H1 (cell line): ENCODE measurements around the gene CDH15. TPM values are rescaled to one million over a fixed set of nuclear protein-coding genes. Genes with fewer than 3 reads are reported as not detected.

ENCODE experiments used
- CTCF ChIA-PET: fragments of 300-600 bp; sonication (Branson Sonifier 250); formaldehyde crosslinking; loops from one replicate; lab custom pipeline; 2021; ENCODE audit not compliant: partially characterized antibody; lab: Charles Lee
- POLR2A ChIA-PET: fragments of 300-600 bp; sonication (Branson Sonifier 250); formaldehyde crosslinking; loops from one replicate; lab custom pipeline; 2021; ENCODE audit warnings: inconsistent platforms; ENCODE audit not compliant: partially characterized antibody; lab: Charles Lee
- DNase-seq, 2 experiments: peaks; one replicate each; pipeline versions ENCODE4 v3.0.0 to v3.0.0-alpha.2; 2010 to 2022; ENCODE audit warnings: low spot score in 2 of 2, low read depth in 1 of 2, mixed read lengths in 1 of 2
- FAIRE-seq: peaks from 2 replicates; lab custom pipeline; 2011; peaks lifted over from hg19 to GRCh38; lab: Jason Lieb, UNC
- H2AFZ ChIP-seq: 2 replicates; pipeline ENCODE4 v1.8.1; 2012; ENCODE audit warnings: low read length, inconsistent platforms
- H2AK5ac ChIP-seq: 2 replicates; pipeline ENCODE4 v1.6.1; 2013; ENCODE audit warnings: low read depth, low read length
- H2BK120ac ChIP-seq: replicated peaks from 2 replicates; pipeline ENCODE3; 2013; ENCODE audit warnings: low read depth, low read length, inconsistent platforms
- H2BK12ac ChIP-seq: 2 replicates; pipeline ENCODE4 v1.6.1; 2013; ENCODE audit warnings: low read depth, low read length
- H2BK15ac ChIP-seq: 2 replicates; pipeline ENCODE4 v1.6.1; 2013; ENCODE audit warnings: low read length
- H2BK20ac ChIP-seq: 2 replicates; pipeline ENCODE4 v1.6.1; 2013; ENCODE audit warnings: low read length
- H2BK5ac ChIP-seq: 2 replicates; pipeline ENCODE4 v1.6.1; 2013; ENCODE audit warnings: low read depth, low read length
- H3K14ac ChIP-seq: 2 replicates; pipeline ENCODE4 v1.6.1; 2013; ENCODE audit warnings: inconsistent platforms; ENCODE audit not compliant: insufficient read length
- H3K18ac ChIP-seq: 2 replicates; pipeline ENCODE4 v1.6.1; 2013; ENCODE audit warnings: low read length; ENCODE audit errors: extremely low read depth
- H3K23ac ChIP-seq: 2 replicates; pipeline ENCODE4 v1.6.1; 2013; ENCODE audit warnings: inconsistent platforms; ENCODE audit not compliant: insufficient read length
- H3K23me2 ChIP-seq: 2 replicates; pipeline ENCODE4 v1.6.1; 2013; ENCODE audit warnings: low read depth, low read length
- H3K27ac ChIP-seq: 2 replicates; pipeline ENCODE4 v1.6.1; 2011; ENCODE audit warnings: low read depth, low read length, inconsistent platforms
- H3K27me3 ChIP-seq, 4 experiments: replicated peaks in 1 of 4; 1 replicate in 1 of 4; 2 replicates in 3 of 4; pipeline versions ENCODE4 v1.6.1 to v1.8.1; 2011 to 2013; ENCODE audit warnings: low read length in 3 of 4, mild to moderate bottlenecking in 3 of 4, inconsistent platforms in 2 of 4, mixed read lengths in 2 of 4, moderate library complexity in 1 of 4; ENCODE audit not compliant: control insufficient read depth in 3 of 4, insufficient read depth in 3 of 4; ENCODE audit errors: extremely low read depth in 1 of 4
- H3K36me3 ChIP-seq, 4 experiments: 2 replicates each; pipeline versions ENCODE4 v1.6.1 to v1.8.1; 2011 to 2013; ENCODE audit warnings: mild to moderate bottlenecking in 4 of 4, low read length in 3 of 4, moderate library complexity in 2 of 4, control low read depth in 1 of 4, inconsistent platforms in 1 of 4; ENCODE audit not compliant: insufficient read depth in 4 of 4, control insufficient read depth in 2 of 4
- H3K4ac ChIP-seq: replicated peaks from 2 replicates; pipeline ENCODE3; 2013; ENCODE audit warnings: low read length, low read depth, mixed read lengths, inconsistent platforms; ENCODE audit not compliant: insufficient read length
- H3K4me1 ChIP-seq, 4 experiments: replicated peaks in 1 of 4; 1 replicate in 1 of 4; 2 replicates in 3 of 4; pipeline versions ENCODE4 v1.6.1 to v1.8.1; 2011 to 2013; ENCODE audit warnings: low read length in 3 of 4, inconsistent platforms in 2 of 4, mixed read lengths in 1 of 4; ENCODE audit not compliant: insufficient read depth in 4 of 4, control insufficient read depth in 3 of 4
- H3K4me2 ChIP-seq, 2 experiments: 2 replicates each; pipeline versions ENCODE4 v1.6.1 to v1.8.1; 2011 to 2013; ENCODE audit warnings: low read depth in 2 of 2, low read length in 2 of 2, control low read depth in 1 of 2, inconsistent platforms in 1 of 2, mild to moderate bottlenecking in 1 of 2; ENCODE audit not compliant: insufficient read depth in 1 of 2
- H3K4me3 ChIP-seq, 4 experiments: fragments of 200-600, 300-600 bp in 1 of 4; sonication (generic), shearing (Covaris generic), sonication (Bioruptor Twin) in 1 of 4; 2 replicates each; pipeline versions ENCODE4 v1.5.1 to v1.8.1; 2011 to 2016; ENCODE audit warnings: low read length in 4 of 4, low read depth in 3 of 4, control low read depth in 2 of 4, inconsistent platforms in 2 of 4, mild to moderate bottlenecking in 2 of 4, mixed read lengths in 1 of 4, moderate library complexity in 1 of 4; ENCODE audit not compliant: insufficient read depth in 2 of 4; ENCODE audit errors: extremely low read depth in 1 of 4
- H3K56ac ChIP-seq: replicated peaks from 2 replicates; pipeline ENCODE3; 2013; ENCODE audit warnings: low read depth, mild to moderate bottlenecking, mixed read lengths, low read length, inconsistent platforms; ENCODE audit not compliant: insufficient read length
- H3K79me1 ChIP-seq: 2 replicates; pipeline ENCODE4 v1.6.1; 2013; ENCODE audit warnings: low read depth, low read length, control low read depth
- H3K79me2 ChIP-seq, 2 experiments: 2 replicates each; pipeline versions ENCODE4 v1.6.1 to v1.8.1; 2012 to 2013; ENCODE audit warnings: low read length in 2 of 2, mild to moderate bottlenecking in 2 of 2, inconsistent platforms in 1 of 2; ENCODE audit not compliant: insufficient read depth in 2 of 2, control insufficient read depth in 1 of 2
- H3K9ac ChIP-seq, 4 experiments: replicated peaks in 1 of 4; 1 replicate in 1 of 4; 2 replicates in 3 of 4; pipeline versions ENCODE4 v1.6.1 to v1.8.1; 2011 to 2013; ENCODE audit warnings: low read depth in 3 of 4, low read length in 3 of 4, control low read depth in 2 of 4, mild to moderate bottlenecking in 2 of 4, moderate library complexity in 2 of 4, inconsistent platforms in 1 of 4; ENCODE audit errors: extremely low read depth in 1 of 4
- H3K9me3 ChIP-seq, 2 experiments: 2 replicates each; pipeline versions ENCODE4 v1.6.1 to v1.8.1; 2012 to 2013; ENCODE audit warnings: mild to moderate bottlenecking in 2 of 2, moderate library complexity in 2 of 2, control low read depth in 1 of 2, inconsistent platforms in 1 of 2, low read depth in 1 of 2, low read length in 1 of 2, mixed read lengths in 1 of 2; ENCODE audit not compliant: insufficient read depth in 2 of 2
- H4K20me1 ChIP-seq, 2 experiments: replicated peaks in 1 of 2; 2 replicates each; pipeline versions ENCODE3 to v1.8.1; 2011 to 2013; ENCODE audit warnings: inconsistent platforms in 2 of 2, low read length in 2 of 2, mild to moderate bottlenecking in 1 of 2; ENCODE audit not compliant: insufficient read depth in 2 of 2, control insufficient read depth in 1 of 2
- H4K5ac ChIP-seq: 2 replicates; pipeline ENCODE4 v1.6.1; 2013; ENCODE audit warnings: low read length, low read depth, mixed read lengths, inconsistent platforms; ENCODE audit not compliant: insufficient read length
- H4K8ac ChIP-seq: 2 replicates; pipeline ENCODE4 v1.8.0; 2013; ENCODE audit warnings: mild to moderate bottlenecking, moderate library complexity, low read length, inconsistent platforms; ENCODE audit not compliant: insufficient read depth; ENCODE audit errors: extremely low read depth
- H4K91ac ChIP-seq: replicated peaks from 2 replicates; pipeline ENCODE3; 2013; ENCODE audit warnings: low read length, mixed read lengths, inconsistent platforms; ENCODE audit not compliant: insufficient read length
- E2F6 ChIP-seq: IDR thresholded peaks from 2 replicates; pipeline ENCODE4 v1.6.1; 2012; ENCODE audit warnings: inconsistent platforms
- GTF2F1 ChIP-seq: IDR thresholded peaks from 2 replicates; pipeline ENCODE4 v1.6.1; 2012; ENCODE audit warnings: low read depth, low read length, improper control_type of control experiment, borderline replicate concordance
- JUND ChIP-seq: IDR thresholded peaks from 2 replicates; pipeline ENCODE4 v1.6.1; 2011; ENCODE audit warnings: mild to moderate bottlenecking, improper control_type of control experiment, low read length
- SIX5 ChIP-seq: IDR thresholded peaks from 2 replicates; pipeline ENCODE4 v1.6.1; 2011; ENCODE audit warnings: mild to moderate bottlenecking, low read depth, low read length
- WGBS, 2 experiments: shearing (Covaris generic) in 1 of 2; methylation state at CpG; one replicate each; pipeline versions ENCODE4 v1.1.6 to v1.1.7; 2013 to 2015; ENCODE audit warnings: low lambda C conversion rate in 2 of 2, mixed read lengths in 2 of 2, inconsistent platforms in 1 of 2, low coverage in 1 of 2, missing lambda C conversion rate in 1 of 2; ENCODE audit not compliant: insufficient replicate concordance in 2 of 2, insufficient coverage in 1 of 2, insufficient read length in 1 of 2; ENCODE audit errors: extremely low coverage in 1 of 2, missing lambda C conversion rate in 1 of 2; 5-methylcytosine and 5-hydroxymethylcytosine counted together
- polyA plus RNA-seq, 7 experiments: library from polyadenylated mRNA; depleted of rRNA in 3 of 7; stranded (reverse) in 5 of 7; unstranded in 2 of 7; fragments of >200 nt in 5 of 7; fragments of 200-250 nt in 2 of 7; gene quantifications; 1 replicate in 5 of 7; 2 replicates in 1 of 7; 4 replicates in 1 of 7; pipeline versions ENCODE4 v1.2.1 to v1.2.3, GENCODE V29; 2011 to 2013; ENCODE audit warnings: missing spikeins in 2 of 7, mixed read lengths in 2 of 7
- total RNA-seq: library from RNA; stranded (reverse); fragmentation: NEBNext Ultra II Directional; extraction: Animal tissue kit (Norgen Biotek cat#: 25700); gene quantifications from 2 replicates; pipeline ENCODE4 v1.2.1, GENCODE V29; 2021

Gene CDH15
- total and polyA plus RNA-seq, 2 of the 8 experiments (the other 6 are each of a cell fraction or from before 2014, with no cell fraction given): 0.50 to 0.82 TPM

GRCh38 chr16:89138843-89139520, 32.6 kb upstream of the CDH15 start:
- Histone ChIP-seq H4K91ac (no peak overlapping the region), H3K36me3 (peaks cover 0 to 7% (median 2%) of the 10 kb centered on the region in 4 experiments; a peak in 4 of 8 replicates), H3K4me3 (no peak overlapping the region), H3K79me2 (no peaks in the 10 kb centered on the region), H3K23ac (no peak overlapping the region), H2BK12ac (no peak overlapping the region), H2BK15ac (no peak overlapping the region), H3K14ac (no peak overlapping the region), H3K56ac (no peak overlapping the region), H2BK120ac (no peak overlapping the region), H3K23me2 (no peaks in the 10 kb centered on the region), H4K20me1 (peaks cover 0 to 9% of the 10 kb centered on the region in 2 experiments), H3K18ac (no peak overlapping the region), H3K9ac (no peak overlapping the region), H3K27ac (no peak overlapping the region), H4K5ac (no peak overlapping the region), H3K79me1 (no peaks in the 10 kb centered on the region), H2BK5ac (no peak overlapping the region), H2AFZ (no peak overlapping the region), H3K4me1 (no peaks in the 10 kb centered on the region), H3K4me2 (no peak overlapping the region), H3K9me3 (no peaks in the 10 kb centered on the region), H3K27me3 (no peaks in the 10 kb centered on the region; a peak in 1 of 7 replicates), H2BK20ac (no peak overlapping the region), H4K8ac (no peak overlapping the region), H3K4ac (no peak overlapping the region), H2AK5ac (no peak overlapping the region)
- POLR2A ChIA-PET: no interaction called here
- FAIRE-seq (no peak), DNase-seq (no peak)
- CTCF ChIA-PET: interaction anchor here (0.9 kb wide), 1 partner anchor 9 kb away, joined by 3 read pairs; no protein-coding TSS in a partner anchor
- 89% methylated on average over 29 of the region's 30 CpGs; no CpG with 5 or more reads in 1 of the 2 experiments for WGBS, 2 experiments
- TF ChIP-seq SIX5: no peak
- no peak for TF ChIP-seq E2F6
- TF ChIP-seq JUND: no peak
- no peak for TF ChIP-seq GTF2F1
